Right forelimb (tissue), 1 donor: ENCODE measurements around the gene CHD3.
"Not testable (repeated sequence)": the region's sequence is repeated elsewhere in the genome, so short reads cannot be mapped to it uniquely, and the experiment has no call there.

Experiments used
- DNase-seq: peaks from one replicate; pipeline ENCODE4 v3.0.0-alpha.2; 2018

The CHD3 gene

GRCh38 chr17:7850701-7851437 lies 37.7 kb upstream of the CHD3 start:
- DNase-seq: no peak

DNA sequence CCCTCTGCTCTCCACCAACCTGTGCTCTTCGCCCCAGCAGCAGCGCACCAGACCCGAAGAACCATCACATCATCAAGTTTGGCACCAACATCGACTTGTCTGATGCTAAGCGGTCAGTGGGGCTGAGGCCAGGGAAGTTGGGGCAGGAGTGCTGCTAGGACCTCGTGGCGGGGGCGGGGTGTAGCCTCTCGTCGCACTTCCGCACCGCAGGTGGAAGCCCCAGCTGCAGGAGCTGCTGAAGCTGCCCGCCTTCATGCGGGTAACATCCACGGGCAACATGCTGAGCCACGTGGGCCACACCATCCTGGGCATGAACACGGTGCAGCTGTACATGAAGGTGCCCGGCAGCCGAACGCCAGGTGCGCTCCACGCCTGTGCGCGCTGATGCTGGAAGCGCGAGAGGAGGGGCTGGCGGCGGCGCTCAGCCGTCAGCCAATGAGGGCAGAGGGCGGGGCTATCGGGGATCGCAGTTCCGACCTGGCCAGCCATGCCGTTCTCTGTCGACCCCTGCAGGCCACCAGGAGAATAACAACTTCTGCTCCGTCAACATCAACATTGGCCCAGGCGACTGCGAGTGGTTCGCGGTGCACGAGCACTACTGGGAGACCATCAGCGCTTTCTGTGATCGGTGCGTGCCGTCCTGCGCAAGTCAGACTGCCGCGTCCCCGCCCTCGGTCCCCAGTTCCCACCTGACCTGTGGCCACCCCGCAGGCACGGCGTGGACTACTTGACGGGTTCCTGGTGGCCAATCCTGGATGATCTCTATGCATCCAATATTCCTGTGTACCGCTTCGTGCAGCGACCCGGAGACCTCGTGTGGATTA lies 36.9 kb upstream of the CHD3 start:
- peak; percentile 94 for DNase-seq

- no peak for DNase-seq
Observed at GRCh38 chr17:7852262-7852670, 36.3 kb upstream of the CHD3 start.

DNA sequence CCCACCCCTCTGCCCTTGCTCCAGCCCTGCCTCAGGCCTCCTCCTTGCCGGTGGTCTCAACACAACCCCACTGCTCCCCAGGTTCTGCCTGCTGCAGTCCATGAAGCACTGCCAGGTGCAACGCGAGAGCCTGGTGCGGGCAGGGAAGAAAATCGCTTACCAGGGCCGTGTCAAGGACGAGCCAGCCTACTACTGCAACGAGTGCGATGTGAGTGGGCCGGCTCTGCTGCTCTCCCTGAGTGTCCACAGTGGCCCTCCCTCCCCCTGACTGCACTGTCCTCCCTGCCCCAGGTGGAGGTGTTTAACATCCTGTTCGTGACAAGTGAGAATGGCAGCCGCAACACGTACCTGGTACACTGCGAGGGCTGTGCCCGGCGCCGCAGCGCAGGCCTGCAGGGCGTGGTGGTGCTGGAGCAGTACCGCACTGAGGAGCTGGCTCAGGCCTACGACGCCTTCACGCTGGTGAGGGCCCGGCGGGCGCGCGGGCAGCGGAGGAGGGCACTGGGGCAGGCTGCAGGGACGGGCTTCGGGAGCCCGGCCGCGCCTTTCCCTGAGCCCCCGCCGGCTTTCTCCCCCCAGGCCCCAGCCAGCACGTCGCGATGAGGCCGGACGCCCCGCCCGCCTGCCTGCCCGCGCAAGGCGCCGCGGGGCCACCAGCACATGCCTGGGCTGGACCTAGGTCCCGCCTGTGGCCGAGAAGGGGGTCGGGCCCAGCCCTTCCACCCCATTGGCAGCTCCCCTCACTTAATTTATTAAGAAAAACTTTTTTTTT lies 35.5 kb upstream of the CHD3 start:
- DNase-seq: no peak

DNA sequence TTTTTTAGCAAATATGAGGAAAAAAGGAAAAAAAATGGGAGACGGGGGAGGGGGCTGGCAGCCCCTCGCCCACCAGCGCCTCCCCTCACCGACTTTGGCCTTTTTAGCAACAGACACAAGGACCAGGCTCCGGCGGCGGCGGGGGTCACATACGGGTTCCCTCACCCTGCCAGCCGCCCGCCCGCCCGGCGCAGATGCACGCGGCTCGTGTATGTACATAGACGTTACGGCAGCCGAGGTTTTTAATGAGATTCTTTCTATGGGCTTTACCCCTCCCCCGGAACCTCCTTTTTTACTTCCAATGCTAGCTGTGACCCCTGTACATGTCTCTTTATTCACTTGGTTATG lies 34.9 kb upstream of the CHD3 start:
- no peak for DNase-seq

- DNase-seq: no peak
Observed at GRCh38 chr17:7854078-7854777, 34.4 kb upstream of the CHD3 start.

DNA sequence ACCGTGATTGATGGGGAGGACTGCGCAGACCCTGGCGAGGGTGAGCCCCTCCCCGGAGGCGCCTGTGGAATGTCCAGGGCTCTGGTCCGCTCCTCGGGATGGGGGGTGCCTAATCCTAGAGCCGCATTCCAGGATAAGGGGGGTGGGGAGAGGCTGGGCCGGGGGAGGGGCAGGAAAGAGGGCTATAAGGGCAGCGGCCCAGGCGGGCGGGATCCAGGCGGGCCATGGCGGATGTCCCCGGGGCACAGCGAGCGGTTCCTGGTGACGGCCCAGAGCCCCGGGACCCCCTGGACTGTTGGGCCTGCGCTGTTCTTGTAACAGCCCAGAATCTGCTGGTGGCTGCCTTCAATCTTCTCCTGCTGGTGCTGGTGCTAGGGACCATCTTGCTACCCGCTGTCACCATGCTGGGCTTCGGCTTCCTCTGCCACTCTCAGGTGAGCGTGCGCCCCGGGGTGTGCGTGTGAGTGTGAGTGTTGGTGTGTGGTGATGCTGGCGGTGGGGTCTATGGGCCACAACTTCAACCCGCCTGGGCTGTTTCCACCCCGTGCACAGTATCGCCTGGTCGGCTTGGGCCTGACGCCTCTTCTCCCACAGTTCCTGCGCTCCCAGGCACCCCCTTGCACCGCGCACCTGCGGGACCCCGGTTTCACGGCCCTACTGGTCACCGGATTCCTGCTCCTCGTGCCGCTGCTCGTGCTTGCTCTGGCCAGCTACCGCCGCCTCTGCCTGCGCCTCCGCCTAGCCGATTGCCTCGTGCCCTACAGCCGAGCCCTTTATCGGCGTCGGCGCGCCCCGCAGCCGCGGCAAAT lies 33.5 kb upstream of the CHD3 start, which contains the start of gene TMEM88:
Gene TMEM88, plus strand, starts transcription at position 216 of the 809 bp plus-strand sequence. Its CDS starts 9 bp downstream, at position 225.
- DNase-seq: no peak

- DNase-seq: no peak
Observed at GRCh38 chr17:7855660-7856010, 33.0 kb upstream of the CHD3 start.

DNA sequence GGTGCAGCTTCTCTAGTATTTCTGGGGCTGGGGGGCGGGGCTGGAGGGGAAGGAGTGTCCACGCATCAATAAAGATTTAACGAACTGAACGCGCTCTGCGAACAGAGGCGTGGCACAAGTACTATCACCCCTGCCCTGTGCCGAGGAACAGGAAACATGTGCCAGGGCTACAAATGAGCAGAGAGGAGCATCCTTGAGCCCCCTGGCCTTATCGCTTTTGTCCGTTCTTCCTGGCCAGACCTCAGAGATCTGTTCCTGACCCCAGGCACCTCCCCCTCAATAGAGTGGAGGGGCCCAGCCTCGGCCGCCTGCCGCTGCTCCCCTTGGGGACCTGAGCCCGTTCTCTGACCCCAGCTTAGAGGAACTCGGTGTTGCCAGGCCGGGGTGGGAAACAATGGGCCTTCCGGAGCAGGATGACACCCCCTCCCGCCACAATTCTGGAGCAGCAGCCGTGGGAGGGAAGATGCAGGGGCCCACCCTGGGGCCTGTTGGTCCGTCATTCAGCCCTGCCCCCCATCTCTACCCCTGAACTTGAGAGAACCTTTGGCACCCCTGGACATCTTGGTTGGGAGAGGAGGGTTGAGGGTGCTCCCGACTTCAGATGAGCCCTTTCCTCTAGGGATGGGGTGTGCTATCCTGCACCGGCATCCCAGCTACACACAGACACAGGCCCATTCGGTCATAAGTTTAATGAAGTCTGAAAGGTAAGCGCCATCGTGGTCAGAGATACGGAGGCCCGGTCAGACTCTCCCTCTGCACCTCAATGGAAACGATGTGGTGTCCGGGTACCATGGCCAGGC lies 32.4 kb upstream of the CHD3 start:
- peak; percentile 73 for DNase-seq

GRCh38 chr17:7856811-7857712 lies 31.5 kb upstream of the CHD3 start, which contains the start of gene NAA38:
Gene NAA38, minus strand, starts transcription at chr17:7857559. Its CDS starts 96 bp downstream, at chr17:7857463.
- peak; percentile 98 for DNase-seq

DNA sequence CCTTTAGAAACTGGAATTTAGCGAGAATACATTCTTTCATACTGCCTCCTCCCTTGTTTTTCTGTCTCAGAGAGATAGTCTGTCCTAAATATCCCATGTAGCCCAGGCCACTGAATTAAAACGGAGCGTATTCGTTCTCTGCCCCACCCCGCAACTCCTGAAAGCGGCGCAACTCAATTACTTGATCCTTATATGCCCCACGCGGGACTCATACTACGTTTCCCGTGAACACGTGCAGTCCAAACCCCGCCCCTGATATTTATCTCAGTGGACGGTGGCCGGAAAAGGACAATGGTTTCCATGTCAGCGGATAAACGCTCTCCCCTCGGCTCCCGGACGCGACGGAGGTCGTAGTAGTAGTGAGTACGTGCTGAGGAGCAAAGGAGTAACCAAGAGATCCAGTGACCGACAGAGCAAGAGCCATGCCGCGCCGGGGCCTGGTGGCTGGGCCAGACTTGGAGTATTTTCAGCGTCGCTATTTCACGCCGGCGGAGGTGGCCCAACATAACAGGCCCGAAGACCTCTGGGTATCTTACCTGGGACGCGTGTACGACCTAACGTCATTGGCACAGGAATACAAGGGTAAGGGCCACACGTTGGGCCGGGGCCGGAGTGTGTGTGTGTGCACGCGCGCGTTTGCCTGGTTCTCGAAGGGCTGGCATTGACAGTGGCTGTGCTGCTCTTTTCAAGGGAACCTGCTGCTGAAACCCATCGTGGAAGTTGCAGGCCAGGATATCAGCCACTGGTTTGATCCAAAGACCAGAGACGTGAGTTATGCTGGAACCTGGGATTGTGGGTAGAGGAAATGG lies 30.7 kb upstream of the CHD3 start, which contains the start of gene CYB5D1:
Gene CYB5D1, plus strand, starts transcription at position 291 of the 809 bp plus-strand sequence. Its CDS starts 132 bp downstream, at position 423.
- DNase-seq: peak; percentile 93

DNA sequence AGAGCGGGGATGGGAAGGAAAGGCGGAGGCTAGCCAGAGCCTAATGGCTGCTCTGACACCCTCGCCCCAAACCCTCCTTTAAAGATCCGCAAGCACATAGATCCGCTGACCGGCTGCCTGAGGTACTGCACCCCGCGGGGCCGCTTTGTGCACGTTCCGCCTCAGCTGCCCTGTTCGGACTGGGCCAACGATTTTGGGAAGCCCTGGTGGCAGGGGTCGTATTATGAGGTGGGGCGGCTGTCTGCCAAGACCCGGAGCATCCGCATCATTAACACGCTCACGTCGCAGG lies 30.1 kb upstream of the CHD3 start:
- DNase-seq: no peak

DNA sequence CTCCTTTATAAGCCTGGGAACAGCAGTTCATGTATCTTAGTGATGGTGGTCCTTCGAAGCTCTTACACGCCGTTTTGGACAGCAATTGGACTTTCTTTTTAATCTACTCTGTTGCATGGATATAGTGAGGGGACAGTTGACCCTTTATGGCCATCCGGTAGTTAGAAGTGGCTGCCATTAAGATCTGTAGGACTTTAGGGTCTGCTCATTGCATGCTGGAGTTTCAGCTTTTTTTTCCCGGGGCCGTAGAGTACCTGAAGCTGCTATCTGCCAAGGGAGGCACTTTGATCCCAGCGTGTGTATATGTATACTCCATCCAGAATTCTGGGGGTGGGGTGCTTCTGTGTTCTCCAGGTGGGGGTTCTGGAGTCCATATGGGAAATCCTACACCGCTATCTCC lies 29.6 kb upstream of the CHD3 start:
- DNase-seq: no peak

DNA sequence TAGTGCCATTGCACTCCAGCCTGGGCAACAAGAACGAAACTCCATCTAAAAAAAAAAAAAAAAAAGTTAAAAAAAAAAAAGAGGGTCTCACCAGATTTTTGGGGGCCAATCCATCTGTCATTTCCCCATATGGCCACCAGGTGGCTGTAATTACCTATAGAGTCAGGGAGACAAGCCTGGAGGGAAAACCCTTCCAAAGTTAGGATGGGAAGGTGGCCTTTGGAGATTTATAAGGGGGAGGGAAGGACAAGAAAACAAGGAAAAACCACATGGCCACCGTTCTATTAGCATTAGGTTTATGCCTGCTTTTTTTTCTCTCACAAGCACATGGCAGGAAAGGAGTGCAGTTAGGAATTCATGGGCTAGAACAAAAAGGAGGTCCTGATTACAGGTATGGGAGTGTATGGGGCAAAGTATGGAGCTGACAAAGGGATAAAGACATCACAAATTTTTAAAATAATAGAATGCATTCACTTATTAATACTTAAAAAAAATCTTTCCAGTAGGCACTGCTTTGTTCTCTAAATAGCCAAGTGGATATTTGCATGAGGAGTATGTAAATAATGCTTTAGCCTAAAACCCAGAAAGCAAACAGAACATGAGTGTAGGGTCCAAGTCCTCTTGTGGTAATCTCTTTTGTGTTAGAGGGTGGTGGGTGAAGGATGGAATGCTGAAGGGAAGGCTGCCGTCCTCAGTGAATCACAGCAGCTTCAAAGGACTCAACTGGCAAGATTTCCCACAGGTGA lies 25.7 kb upstream of the CHD3 start:
- peak; percentile 63 for DNase-seq

DNA sequence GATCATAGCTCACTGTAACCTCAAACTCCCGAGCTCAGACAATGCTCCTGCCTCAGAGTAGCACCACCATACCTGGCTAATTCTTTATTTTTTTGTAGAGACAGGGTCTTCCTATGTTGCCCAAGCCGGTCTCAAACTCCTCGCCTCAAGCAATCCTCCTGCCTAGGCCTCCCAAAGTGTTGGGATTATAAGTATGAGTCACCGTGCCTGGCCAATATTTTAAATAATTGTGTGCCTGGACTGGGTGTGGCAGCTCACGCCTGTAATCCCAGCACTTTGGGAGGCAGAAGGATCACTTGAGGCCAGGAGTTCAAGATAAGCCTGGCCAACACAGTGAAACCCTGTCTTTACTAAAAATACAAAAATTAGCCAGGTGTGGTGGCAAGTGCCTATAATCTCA lies 24.2 kb upstream of the CHD3 start:
- DNase-seq: not testable (repeated sequence)

DNA sequence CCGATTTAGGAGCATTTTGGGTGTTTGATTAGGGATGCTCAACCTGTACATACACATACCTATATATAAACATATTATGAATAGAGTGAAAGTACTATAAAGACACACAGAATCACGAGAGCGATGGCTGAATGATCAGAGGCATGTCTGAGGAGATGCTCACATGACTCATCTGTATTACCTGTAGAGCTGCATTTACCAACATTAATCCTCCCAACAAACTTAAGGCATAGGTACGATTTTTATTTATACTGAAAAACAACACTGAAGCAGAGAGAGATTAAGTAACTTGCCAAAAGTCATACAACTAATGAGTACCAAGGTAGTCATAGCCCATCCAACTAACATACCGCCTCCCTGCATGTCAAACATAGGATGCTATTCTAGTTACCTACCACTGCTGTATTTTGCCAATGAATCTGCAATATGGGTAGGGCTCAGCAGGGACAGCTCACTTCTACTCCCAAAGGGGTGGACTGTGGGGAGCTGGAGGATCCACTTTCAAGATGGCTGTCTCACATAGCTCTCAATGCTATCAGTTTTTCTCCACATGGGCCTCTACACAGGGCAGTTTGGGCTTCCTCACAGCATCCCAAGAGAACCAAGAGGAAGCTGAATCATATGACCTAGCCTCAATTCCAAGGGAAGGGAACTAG lies 23.5 kb upstream of the CHD3 start:
- DNase-seq: no peak

GRCh38 chr17:7867881-7868329 lies 20.7 kb upstream of the CHD3 start:
- DNase-seq: no peak

GRCh38 chr17:7873051-7873450 lies 15.5 kb upstream of the CHD3 start:
- no peak for DNase-seq
